Hypothalamus (tissue), 51 donors: ENCODE measurements around the gene HAUS1.
A peak's percentile ranks its signal among the peaks of the same experiment; 100 is the strongest.

Source experiments
- DNase-seq, 51 donors: peaks; one replicate each; lab custom pipeline; 2025; lab: John Stamatoyannopoulos, UW

Gene HAUS1, protein sequence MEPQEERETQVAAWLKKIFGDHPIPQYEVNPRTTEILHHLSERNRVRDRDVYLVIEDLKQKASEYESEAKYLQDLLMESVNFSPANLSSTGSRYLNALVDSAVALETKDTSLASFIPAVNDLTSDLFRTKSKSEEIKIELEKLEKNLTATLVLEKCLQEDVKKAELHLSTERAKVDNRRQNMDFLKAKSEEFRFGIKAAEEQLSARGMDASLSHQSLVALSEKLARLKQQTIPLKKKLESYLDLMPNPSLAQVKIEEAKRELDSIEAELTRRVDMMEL

GRCh38 chr18:46104128-46104911 lies at the start of gene HAUS1:
TSS of gene HAUS1 (plus strand) at chr18:46104385. CDS start at chr18:46104412, 27 bp downstream.
- DNase-seq: peak; percentile 29 to 97 (median 86)

- no peak for DNase-seq
These were observed 49.0 kb upstream of the HAUS1 start for GRCh38 chr18:46054956-46055837.

DNA sequence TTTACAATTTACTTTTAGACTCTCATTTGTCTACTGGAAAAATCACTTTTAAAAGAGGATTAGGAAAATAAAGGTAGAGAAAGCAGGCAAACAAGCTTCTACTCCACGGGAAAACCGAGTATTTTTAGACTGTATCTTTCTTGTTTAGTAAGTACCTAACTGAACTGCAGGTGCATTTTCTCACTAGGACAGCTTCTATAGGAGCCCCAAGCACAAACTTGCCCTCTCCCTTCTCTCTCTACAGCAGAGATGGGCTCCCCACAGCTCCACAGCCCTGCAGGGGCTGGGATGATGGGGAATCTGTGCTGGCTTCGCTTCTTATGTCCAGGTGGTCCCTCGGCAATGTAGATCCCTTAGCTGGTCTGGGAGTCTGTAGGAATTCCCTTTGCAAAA lies 48.4 kb upstream of the HAUS1 start:
- DNase-seq: no peak

GRCh38 chr18:46060359-46060841 lies 43.8 kb upstream of the HAUS1 start:
- no peak for DNase-seq

DNA sequence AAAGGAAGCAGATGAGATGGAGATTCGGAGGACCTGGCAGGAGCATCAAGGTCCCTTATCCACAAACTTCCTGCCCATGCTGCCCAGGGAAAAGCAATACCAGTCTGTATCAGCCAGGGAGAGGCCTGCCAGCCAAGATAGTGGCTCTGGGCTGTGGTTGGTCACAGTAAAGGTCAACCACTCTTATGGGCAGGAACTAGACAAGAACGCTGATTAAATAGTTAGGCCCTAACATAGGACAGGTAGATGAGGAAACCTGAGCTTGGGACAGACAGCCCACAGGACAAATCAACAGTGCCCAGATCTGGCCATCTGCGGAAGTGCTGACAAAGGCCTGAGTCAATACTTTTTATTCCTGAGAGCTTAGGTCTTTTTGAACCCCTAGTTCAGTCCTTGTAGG lies 42.8 kb upstream of the HAUS1 start:
- no peak for DNase-seq

- DNase-seq: no peak
These were observed 42.4 kb upstream of the HAUS1 start for GRCh38 chr18:46061796-46062195.

DNA sequence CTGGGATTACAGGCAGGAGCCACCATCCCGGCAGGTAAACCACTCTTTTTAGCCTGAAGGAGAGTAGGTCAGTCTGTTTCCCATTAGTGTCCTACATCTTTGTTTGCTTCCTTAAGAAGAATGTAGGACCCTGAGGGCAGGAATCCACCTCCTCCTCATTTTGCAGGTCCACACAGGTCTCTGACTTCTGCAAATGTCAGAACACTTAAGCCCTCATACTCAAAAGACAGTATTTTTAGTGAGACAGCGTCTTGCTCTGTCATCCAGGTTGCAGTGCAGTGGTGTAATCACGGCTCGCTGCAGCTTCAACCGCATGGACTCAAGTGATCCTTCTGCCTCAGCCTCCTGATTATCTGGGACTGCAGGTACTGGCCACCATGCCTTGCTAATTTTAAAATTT lies 41.4 kb upstream of the HAUS1 start:
- no peak for DNase-seq

DNA sequence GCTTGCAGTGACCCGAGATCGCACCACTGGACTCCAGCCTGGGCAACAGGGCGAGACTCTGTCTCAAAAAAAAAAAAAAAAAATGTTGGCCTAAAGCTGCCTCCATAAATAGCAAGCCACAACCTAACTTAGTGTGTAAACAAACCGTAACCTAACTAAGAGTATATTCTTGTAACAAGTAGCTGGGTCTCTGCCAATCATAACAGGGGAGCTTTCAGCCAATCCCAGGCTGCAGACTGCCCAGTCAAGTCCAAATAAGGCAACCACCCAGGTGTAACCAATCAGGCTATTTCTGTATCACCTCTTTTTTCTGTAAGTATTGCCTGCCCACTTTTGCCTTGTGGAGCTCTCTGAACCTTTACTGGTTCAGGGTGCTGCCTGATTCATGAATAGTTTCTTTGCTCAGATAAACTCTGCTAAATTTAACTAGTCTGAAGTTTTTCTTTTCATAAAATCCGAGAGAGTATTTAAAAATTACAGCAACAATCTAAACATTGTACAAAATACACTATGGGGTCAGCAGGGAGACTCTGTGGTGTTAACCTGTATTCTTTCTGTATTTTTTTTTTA lies 36.7 kb upstream of the HAUS1 start:
- no peak for DNase-seq

GRCh38 chr18:46068763-46069162 lies 35.4 kb upstream of the HAUS1 start:
- no peak for DNase-seq

DNA sequence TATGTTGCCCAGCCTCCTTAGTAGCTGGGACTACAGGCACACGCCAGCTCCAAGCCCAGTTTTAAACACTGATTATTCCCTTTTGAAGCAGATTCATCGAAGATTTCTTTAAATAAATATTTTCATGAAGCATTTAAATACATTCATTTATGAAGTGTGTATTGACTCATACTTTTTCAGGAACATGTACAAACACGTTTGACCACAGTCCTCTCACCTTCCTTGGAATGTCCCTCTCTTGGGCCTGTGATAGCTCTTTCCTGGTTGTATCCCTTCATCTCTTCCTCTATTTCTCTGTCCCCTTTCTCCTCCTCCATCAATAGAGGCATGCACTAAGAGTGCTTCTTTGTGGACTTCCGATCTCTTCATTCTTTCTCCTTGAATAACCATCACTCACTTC lies 34.7 kb upstream of the HAUS1 start:
- DNase-seq: no peak

DNA sequence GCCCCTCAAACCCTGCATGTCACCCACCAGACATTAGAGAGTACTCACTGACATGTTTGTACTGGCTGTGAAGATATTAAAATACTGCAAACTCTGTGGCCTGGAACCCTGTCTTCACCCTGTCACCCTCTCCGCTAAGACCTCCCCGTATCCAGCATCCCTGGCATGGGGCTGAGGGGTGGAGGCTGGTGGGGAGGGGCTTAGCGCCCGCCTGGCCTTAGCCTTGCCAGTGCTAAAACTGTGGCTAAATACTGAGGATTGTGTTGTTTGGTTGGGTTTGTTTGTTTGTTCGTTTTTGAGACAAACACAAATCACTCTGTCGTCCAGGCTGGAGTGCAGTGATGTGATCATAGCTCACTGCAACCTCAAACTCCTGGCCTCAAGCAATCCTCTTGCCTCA lies 34.0 kb upstream of the HAUS1 start:
- DNase-seq: no peak

DNA sequence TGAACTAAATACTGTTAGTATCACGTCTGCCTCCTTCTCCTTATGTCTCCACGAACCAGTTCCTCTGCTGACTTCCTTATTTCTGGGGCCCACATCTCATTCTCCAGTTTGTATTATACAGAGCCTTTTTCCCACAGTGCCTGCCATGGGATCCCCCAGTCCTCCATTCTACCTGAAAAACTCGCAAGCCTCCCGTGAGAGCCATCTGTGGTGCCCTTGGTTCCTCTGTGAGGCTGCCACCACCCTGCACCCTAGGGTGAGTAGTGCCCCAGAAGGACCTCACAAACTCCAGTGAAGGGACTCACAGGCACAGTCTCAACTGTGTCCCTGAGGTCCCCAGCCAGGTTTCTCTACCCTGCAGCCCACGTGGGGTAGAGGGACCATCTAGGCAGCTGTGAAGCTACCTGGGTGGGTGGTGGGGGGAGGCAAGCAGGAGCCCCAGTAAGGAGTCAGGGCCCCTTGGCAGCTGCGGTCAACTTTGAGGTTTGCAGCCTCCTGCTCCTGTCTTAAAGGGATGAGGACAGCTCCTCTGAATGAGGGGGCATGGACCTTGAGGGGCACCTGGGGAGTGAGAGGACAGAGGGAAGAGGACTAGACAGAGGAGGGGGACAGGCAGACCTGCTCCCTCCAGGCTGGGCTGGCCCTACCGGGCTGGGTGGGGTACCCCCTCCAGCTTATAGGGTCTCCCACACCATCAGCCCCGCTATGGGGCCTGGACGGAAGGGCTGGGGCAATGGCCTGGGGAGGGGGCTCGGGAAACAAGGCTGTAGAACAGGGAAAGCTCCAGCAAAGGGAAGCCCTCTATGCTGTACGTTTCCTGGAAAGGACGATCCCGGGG lies 33.2 kb upstream of the HAUS1 start:
- peak in 2 of 51 donors; percentile 11 to 24 for DNase-seq

DNA sequence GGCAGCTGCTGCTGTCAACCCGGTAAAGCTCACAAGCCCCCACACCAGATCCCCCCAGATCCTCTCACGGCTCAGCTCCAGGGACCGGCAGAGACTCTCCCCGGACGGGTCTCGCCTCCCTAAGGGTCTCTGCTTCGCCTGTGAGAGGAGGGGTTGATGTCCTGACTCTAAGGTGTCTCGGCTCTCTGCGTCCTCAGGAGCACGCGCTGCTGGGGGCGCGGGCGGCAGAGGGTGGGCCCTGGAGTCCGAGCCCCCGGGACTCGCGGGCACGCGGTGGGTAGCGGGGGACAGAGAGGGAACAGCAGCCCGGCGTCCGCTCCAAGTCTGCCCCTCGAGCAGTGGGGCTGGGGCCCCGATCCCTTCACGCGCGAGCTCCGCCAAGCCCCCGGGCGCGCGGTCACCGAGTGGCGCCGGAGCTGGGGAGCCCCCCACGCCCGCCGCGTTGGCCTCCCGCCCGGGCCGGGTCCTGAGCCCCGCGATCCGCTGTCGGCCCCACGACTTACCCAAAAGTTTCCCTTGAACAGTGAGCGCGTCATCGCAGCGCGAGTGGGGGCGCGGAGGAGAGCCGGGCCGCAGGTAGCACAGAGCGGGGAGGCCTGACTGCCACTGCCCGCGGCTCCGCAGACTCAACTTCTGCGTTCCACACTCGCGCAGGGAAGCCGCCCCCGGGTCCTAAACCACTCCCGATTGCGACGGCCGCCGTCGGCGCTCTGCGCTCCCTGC lies 32.4 kb upstream of the HAUS1 start, which contains the start of gene PSTPIP2:
TSS of gene PSTPIP2 (minus strand) at position 608 of the 723 bp plus-strand sequence. CDS start at position 536, 72 bp downstream.
- peak in 29 of 51 donors; percentile 4 to 49 (median 18) for DNase-seq

DNA sequence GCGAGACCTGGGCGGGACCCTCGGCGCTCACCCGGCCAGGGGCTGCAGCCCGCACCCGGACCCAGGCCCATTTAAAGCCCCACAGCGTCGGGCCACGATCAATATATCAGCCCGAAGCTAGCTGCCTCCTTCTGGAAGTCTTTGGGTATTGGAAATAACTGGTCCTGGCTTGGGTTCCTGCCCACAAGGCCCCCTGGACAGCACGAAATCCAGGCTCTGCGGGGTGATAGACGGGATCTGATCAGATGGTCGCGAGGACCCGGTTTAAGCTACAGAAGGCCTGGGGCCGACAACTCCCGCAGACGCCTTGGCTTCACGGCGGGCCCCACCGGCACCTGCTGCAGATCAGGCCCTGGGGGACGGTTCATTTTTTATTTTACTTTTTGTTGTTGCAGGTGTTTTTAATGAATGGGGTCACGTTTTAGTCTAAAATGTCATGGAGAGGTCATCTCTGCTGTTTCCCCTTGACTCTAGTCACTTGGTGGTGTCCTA lies 31.8 kb upstream of the HAUS1 start:
- DNase-seq: peak in 1 of 51 donors; percentile 3

DNA sequence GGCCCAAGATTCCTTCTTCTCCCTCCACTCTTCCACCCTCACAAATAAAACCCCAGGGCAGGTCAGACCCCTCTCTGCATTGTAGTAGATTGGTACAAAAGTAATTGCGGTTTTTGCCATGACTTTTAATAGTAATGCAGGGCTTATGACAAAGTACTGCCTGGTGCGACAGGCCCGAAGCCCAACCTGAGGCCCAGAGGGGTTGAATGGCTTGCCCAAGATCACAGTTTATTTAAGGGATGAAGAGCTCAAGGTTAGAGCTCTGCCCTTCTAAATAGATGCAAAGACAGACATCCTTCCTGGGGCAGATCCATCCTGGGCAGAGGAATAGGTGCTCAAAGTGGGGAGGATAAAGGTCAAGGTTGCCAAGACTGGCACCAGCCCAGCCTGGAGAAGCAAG lies 31.2 kb upstream of the HAUS1 start:
- DNase-seq: no peak

DNA sequence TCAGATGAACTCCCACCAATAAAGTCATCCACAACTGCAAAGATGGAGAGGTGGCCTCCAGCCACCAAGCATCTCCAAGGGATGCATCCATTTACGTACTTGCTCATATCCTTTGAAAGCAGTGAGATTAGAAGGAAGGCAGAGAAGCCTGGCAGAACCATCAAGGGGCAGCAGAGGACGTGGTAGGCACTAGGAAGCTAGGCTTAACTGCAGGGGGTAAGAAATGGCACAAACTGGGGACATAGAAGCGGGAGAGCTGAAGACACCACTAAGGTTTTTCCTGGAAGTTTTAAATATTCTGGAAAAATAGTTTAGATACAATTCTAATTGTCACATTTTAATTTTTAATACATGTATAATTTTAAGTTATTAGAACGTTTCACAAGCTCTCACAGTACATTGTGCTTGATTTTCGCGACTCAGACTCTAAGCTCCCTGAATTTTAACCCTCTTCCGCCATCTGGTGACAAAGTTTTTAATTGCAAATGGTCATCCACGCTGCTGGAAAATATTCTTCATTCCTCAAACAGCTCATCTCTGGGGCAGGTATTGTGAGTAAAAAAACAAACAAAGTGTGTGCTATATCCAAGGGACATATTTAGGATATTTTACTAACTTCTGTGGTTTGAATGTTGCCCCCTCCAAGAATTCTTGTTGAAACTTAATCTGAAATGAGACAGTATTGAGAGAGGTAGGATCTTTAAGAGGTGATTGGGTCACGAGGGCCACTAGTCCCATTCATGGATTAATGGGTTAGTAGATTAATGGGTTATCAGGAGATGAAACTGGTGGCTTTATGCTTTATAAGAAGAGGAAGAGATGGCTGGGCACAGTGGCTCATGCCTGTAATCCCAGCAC lies 30.5 kb upstream of the HAUS1 start:
- DNase-seq: peak in 11 of 51 donors; percentile 7 to 67 (median 19)

DNA sequence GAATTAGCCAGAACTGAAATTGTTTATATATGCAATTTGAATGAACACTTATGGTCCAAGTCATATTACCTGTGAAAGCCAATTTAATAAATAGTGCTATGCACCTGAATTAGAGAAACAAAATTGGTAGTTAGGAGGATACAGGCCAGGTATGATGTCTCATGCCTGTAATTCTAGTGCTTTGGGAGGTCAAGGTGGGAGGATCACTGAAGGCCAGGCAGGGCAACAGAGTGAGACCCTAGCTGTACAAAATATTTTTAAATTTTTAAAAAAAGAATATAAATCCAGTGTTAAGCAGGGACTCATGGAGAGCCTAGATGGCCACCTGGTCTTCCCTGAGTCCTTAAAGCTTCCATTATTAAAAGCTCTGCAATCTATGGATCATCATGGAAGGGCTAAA lies 24.8 kb upstream of the HAUS1 start:
- no peak for DNase-seq

- DNase-seq: no peak
These were observed 24.0 kb upstream of the HAUS1 start for GRCh38 chr18:46080156-46080555.
